Neural cell (in vitro differentiated cells): ENCODE data around the gene PDE7B. TPM values are rescaled to one million over a fixed set of nuclear protein-coding genes. Genes with fewer than 3 reads are reported as not detected.

Source experiments
- H2AFZ ChIP-seq: fragments of 200-600, 300-800 bp; sonication (generic), shearing (Covaris generic); 2 replicates; pipeline ENCODE4 v1.6.0; 2014; ENCODE audit warnings: low read depth, mild to moderate bottlenecking, antibody characterized with exemption, low read length, moderate library complexity
- H3F3A ChIP-seq: fragments of 200-600 bp; shearing (Covaris generic); 2 replicates; pipeline ENCODE4 v1.6.1; 2016; ENCODE audit warnings: mild to moderate bottlenecking, moderate library complexity, mixed read lengths, antibody characterized with exemption, low read length; ENCODE audit not compliant: insufficient read depth, poor library complexity, severe bottlenecking
- H3K27ac ChIP-seq: fragments of 200-600, 300-800 bp; sonication (generic), shearing (Covaris generic); 2 replicates; pipeline ENCODE4 v1.5.1; 2014; ENCODE audit warnings: mild to moderate bottlenecking, low read length, moderate library complexity
- H3K27me3 ChIP-seq: fragments of 300-800, 200-600 bp; sonication (generic), shearing (Covaris generic); 2 replicates; pipeline ENCODE4 v1.6.0; 2014; ENCODE audit warnings: mild to moderate bottlenecking, low read depth, low read length, moderate library complexity; ENCODE audit not compliant: insufficient read depth
- H3K36me3 ChIP-seq: fragments of 300-800, 200-600 bp; sonication (generic), shearing (Covaris generic); 2 replicates; pipeline ENCODE4 v1.5.1; 2014; ENCODE audit warnings: mild to moderate bottlenecking, antibody characterized with exemption, low read length, moderate library complexity; ENCODE audit not compliant: insufficient read depth
- H3K4me2 ChIP-seq: fragments of 300-800, 200-600 bp; sonication (generic), shearing (Covaris generic); 2 replicates; pipeline ENCODE4 v1.6.0; 2014; ENCODE audit warnings: mild to moderate bottlenecking, low read length
- H3K4me3 ChIP-seq: fragments of 300-800, 200-600 bp; sonication (generic), shearing (Covaris generic); 2 replicates; pipeline ENCODE4 v1.5.1; 2014; ENCODE audit warnings: mild to moderate bottlenecking, low read length, moderate library complexity
- H3K79me2 ChIP-seq: fragments of 200-600 bp; shearing (Covaris generic); replicated peaks from 2 replicates; pipeline ENCODE4 v1.6.0; 2014; ENCODE audit warnings: mild to moderate bottlenecking, low read length, moderate library complexity; ENCODE audit not compliant: insufficient read depth
- H3K9ac ChIP-seq: fragments of 300-800, 200-600 bp; sonication (generic), shearing (Covaris generic); 2 replicates; pipeline ENCODE4 v1.6.1; 2016; ENCODE audit warnings: mild to moderate bottlenecking, low read length, mixed read lengths
- H3K9me2 ChIP-seq: fragments of 200-600 bp; shearing (Covaris generic); 2 replicates; pipeline ENCODE4 v1.6.1; 2016; ENCODE audit warnings: mild to moderate bottlenecking, low read length, mixed read lengths; ENCODE audit not compliant: insufficient read depth
- H3K9me3 ChIP-seq: fragments of 200-600, 300-800 bp; sonication (generic), shearing (Covaris generic); 2 replicates; pipeline ENCODE4 v1.6.1; 2016; ENCODE audit warnings: mild to moderate bottlenecking, mixed run types, low read length, moderate library complexity, mixed read lengths
- H4K20me1 ChIP-seq: fragments of 200-600 bp; shearing (Covaris generic); 2 replicates; pipeline ENCODE4 v1.6.1; 2016; ENCODE audit warnings: mild to moderate bottlenecking, mixed run types; ENCODE audit not compliant: insufficient read depth
- EP300 ChIP-seq: fragments of 450-650 bp; conservative IDR thresholded peaks from 2 replicates; pipeline ENCODE4 v1.6.1; 2014; ENCODE audit warnings: antibody characterized with exemption, mild to moderate bottlenecking, moderate library complexity; ENCODE audit not compliant: poor library complexity, severe bottlenecking
- EZH2 ChIP-seq: fragments of 200-600, 300-800 bp; shearing (Covaris generic), sonication (generic); IDR thresholded peaks from 2 replicates; pipeline ENCODE4 v1.6.1; 2014; ENCODE audit warnings: antibody characterized with exemption, low read length, borderline replicate concordance, mild to moderate bottlenecking; ENCODE audit not compliant: insufficient read depth, poor library complexity, severe bottlenecking
- MXI1 ChIP-seq: fragments of 450-650 bp; conservative IDR thresholded peaks from 2 replicates; pipeline ENCODE4 v1.6.1; 2014; ENCODE audit warnings: antibody characterized with exemption, mild to moderate bottlenecking; ENCODE audit not compliant: poor library complexity, severe bottlenecking
- POLR2AphosphoS5 ChIP-seq: IDR thresholded peaks from 2 replicates; pipeline ENCODE4 v1.6.1; 2012
- RAD21 ChIP-seq: fragments of 450-650 bp; conservative IDR thresholded peaks from 2 replicates; pipeline ENCODE4 v1.6.1; 2014; ENCODE audit warnings: antibody characterized with exemption, mild to moderate bottlenecking, moderate library complexity
- SMC3 ChIP-seq: fragments of 450-650 bp; conservative IDR thresholded peaks from 2 replicates; pipeline ENCODE4 v1.6.1; 2014; ENCODE audit warnings: antibody characterized with exemption, mild to moderate bottlenecking, moderate library complexity; ENCODE audit not compliant: poor library complexity
- TAF1 ChIP-seq: IDR thresholded peaks from 2 replicates; pipeline ENCODE4 v1.6.1; 2012; ENCODE audit warnings: low read depth
- polyA plus RNA-seq: library from polyadenylated mRNA; depleted of rRNA; stranded (reverse); fragments of >200 nt; gene quantifications from 2 replicates; pipeline ENCODE4 v1.2.3, GENCODE V29; 2014
- TF ChIP-seq, protein P1 (sequence below): fragments of 450-650 bp; IDR thresholded peaks from 2 replicates; pipeline ENCODE4 v1.5.1; 2014; ENCODE audit warnings: antibody characterized with exemption, mild to moderate bottlenecking, moderate library complexity; ENCODE audit not compliant: poor library complexity, severe bottlenecking
- TF ChIP-seq, protein P2 (sequence below): IDR thresholded peaks from 2 replicates; pipeline ENCODE4 v1.6.1; 2012; ENCODE audit warnings: borderline replicate concordance

Gene PDE7B
- polyA plus RNA-seq, 1 donor from 2014 or later, result 5.9 TPM

DNA sequence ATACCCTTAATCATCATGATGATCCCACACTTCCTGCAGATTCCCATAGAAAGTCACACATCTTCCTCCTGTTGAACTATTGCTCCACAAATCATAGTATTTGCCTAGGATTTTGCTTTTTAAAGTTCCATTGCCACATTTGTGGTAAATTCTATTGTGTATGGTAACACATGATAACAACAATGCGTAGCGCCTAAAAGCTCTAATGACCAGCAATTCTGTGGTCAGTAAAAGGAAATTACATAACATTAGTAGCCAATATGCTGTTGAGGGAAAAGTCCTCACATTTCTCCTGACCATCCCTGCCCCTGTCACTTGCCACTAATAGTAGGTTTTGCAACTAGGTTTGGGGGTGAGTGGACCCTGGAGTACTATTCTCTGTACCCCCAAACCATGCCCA, 31.8 kb upstream of the PDE7B start:
- no peak overlapping the region for H3K4me3 ChIP-seq
- no peak for TF ChIP-seq EZH2
- TF ChIP-seq MXI1, result no peak
- no peak for TF ChIP-seq RAD21
- no peak for TF ChIP-seq POLR2AphosphoS5
- TF ChIP-seq, protein P1, sequence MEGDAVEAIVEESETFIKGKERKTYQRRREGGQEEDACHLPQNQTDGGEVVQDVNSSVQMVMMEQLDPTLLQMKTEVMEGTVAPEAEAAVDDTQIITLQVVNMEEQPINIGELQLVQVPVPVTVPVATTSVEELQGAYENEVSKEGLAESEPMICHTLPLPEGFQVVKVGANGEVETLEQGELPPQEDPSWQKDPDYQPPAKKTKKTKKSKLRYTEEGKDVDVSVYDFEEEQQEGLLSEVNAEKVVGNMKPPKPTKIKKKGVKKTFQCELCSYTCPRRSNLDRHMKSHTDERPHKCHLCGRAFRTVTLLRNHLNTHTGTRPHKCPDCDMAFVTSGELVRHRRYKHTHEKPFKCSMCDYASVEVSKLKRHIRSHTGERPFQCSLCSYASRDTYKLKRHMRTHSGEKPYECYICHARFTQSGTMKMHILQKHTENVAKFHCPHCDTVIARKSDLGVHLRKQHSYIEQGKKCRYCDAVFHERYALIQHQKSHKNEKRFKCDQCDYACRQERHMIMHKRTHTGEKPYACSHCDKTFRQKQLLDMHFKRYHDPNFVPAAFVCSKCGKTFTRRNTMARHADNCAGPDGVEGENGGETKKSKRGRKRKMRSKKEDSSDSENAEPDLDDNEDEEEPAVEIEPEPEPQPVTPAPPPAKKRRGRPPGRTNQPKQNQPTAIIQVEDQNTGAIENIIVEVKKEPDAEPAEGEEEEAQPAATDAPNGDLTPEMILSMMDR, result no peak
- TF ChIP-seq SMC3, result no peak
- TF ChIP-seq EP300, result no peak
- no peak for TF ChIP-seq TAF1
- TF ChIP-seq, protein P2, sequence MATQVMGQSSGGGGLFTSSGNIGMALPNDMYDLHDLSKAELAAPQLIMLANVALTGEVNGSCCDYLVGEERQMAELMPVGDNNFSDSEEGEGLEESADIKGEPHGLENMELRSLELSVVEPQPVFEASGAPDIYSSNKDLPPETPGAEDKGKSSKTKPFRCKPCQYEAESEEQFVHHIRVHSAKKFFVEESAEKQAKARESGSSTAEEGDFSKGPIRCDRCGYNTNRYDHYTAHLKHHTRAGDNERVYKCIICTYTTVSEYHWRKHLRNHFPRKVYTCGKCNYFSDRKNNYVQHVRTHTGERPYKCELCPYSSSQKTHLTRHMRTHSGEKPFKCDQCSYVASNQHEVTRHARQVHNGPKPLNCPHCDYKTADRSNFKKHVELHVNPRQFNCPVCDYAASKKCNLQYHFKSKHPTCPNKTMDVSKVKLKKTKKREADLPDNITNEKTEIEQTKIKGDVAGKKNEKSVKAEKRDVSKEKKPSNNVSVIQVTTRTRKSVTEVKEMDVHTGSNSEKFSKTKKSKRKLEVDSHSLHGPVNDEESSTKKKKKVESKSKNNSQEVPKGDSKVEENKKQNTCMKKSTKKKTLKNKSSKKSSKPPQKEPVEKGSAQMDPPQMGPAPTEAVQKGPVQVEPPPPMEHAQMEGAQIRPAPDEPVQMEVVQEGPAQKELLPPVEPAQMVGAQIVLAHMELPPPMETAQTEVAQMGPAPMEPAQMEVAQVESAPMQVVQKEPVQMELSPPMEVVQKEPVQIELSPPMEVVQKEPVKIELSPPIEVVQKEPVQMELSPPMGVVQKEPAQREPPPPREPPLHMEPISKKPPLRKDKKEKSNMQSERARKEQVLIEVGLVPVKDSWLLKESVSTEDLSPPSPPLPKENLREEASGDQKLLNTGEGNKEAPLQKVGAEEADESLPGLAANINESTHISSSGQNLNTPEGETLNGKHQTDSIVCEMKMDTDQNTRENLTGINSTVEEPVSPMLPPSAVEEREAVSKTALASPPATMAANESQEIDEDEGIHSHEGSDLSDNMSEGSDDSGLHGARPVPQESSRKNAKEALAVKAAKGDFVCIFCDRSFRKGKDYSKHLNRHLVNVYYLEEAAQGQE, result no peak
- H3K79me2 ChIP-seq, result no peaks in the 10 kb centered on the region
- no peaks in the 10 kb centered on the region for H3F3A ChIP-seq
- no peaks in the 10 kb centered on the region for H3K36me3 ChIP-seq
- no peaks in the 10 kb centered on the region for H3K9me3 ChIP-seq
- no peaks in the 10 kb centered on the region for H3K9me2 ChIP-seq
- H3K27me3 ChIP-seq, result no peaks in the 10 kb centered on the region
- H4K20me1 ChIP-seq, result no peaks in the 10 kb centered on the region
- no peak overlapping the region for H3K9ac ChIP-seq
- H3K4me2 ChIP-seq, result no peak overlapping the region
- no peak overlapping the region for H2AFZ ChIP-seq
- H3K27ac ChIP-seq, result no peak overlapping the region

DNA sequence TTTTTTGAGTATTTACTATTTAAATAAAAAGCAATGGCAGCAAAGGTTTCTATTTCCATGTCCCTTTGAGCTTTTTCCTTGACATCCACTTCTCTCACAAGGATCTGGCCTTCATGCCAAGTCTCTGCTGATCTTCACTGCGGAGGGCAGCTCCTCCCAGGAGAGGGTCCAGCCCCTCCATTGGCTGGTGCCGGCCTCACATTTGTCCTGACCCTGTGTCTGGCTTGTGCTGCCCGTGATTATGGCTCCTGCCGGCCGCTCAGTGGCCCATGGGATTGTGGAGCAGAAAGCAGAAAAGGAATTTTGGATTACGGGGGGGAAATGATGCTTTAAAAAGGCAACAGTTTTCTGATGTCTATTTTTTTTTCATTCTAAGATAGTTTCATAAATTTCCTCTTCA, 31.2 kb upstream of the PDE7B start:
- Histone ChIP-seq H3K4me3 (no peak overlapping the region), H3K79me2 (no peaks in the 10 kb centered on the region), H3K9me2 (no peaks in the 10 kb centered on the region), H3K9ac (no peak overlapping the region), H3K36me3 (no peaks in the 10 kb centered on the region), H2AFZ (no peak overlapping the region), H3F3A (no peaks in the 10 kb centered on the region), H3K4me2 (no peak overlapping the region), H3K27me3 (no peaks in the 10 kb centered on the region), H3K27ac (no peak overlapping the region), H4K20me1 (no peaks in the 10 kb centered on the region), H3K9me3 (no peaks in the 10 kb centered on the region)
- TF ChIP-seq MXI1 (no peak), EP300 (no peak), POLR2AphosphoS5 (no peak), RAD21 (no peak), TAF1 (no peak), SMC3 (no peak), EZH2 (no peak)
- TF ChIP-seq, protein P1, result no peak
- TF ChIP-seq, protein P2, result no peak
